Lung (tissue), 12 donors: Measurements from ENCODE around the gene PHLDB2. TPM values are rescaled to one million over a fixed set of nuclear protein-coding genes. Genes with fewer than 3 reads are reported as not detected.

Source experiments
- ATAC-seq: fragments of 200-7000 bp; cut with Tn5 transposase; one replicate; pipeline ENCODE4 v1.9.1; 2020; ENCODE audit warnings: moderate number of reproducible peaks; ENCODE audit not compliant: insufficient read depth, low FRiP score
- DNase-seq, 3 donors: peaks; one replicate each; pipeline ENCODE4 v3.0.0-alpha.2; 2013 to 2017
- H3K27ac ChIP-seq, 2 donors: one replicate each; pipeline ENCODE4 v1.5.1; 2013; ENCODE audit warnings: mild to moderate bottlenecking in 2 of 2, moderate library complexity in 2 of 2, control low read depth in 1 of 2, inconsistent platforms in 1 of 2, low read depth in 1 of 2, low read length in 1 of 2
- H3K27me3 ChIP-seq, 3 donors: one replicate each; pipeline ENCODE4 v1.5.1; 2013; ENCODE audit warnings: low read length in 2 of 3; ENCODE audit not compliant: control insufficient read depth in 3 of 3, insufficient read depth in 3 of 3
- H3K36me3 ChIP-seq, 4 donors: one replicate each; pipeline ENCODE4 v1.5.1; 2013; ENCODE audit warnings: low read length in 4 of 4, mild to moderate bottlenecking in 1 of 4, moderate library complexity in 1 of 4; ENCODE audit not compliant: control insufficient read depth in 4 of 4, insufficient read depth in 4 of 4
- H3K4me1 ChIP-seq, 5 donors: one replicate each; pipeline ENCODE4 v1.5.1; 2013; ENCODE audit warnings: low read length in 5 of 5, mild to moderate bottlenecking in 2 of 5, moderate library complexity in 1 of 5; ENCODE audit not compliant: control insufficient read depth in 5 of 5, insufficient read depth in 5 of 5
- H3K4me3 ChIP-seq: one replicate; pipeline ENCODE4 v1.5.1; 2013; ENCODE audit warnings: mild to moderate bottlenecking, control low read depth, moderate library complexity
- H3K9ac ChIP-seq, 2 donors: one replicate each; pipeline ENCODE4 v1.5.1; 2013; ENCODE audit warnings: low read length in 2 of 2, control low read depth in 1 of 2; ENCODE audit not compliant: insufficient read depth in 1 of 2
- H3K9me3 ChIP-seq, 4 donors: one replicate each; pipeline ENCODE4 v1.5.1; 2013; ENCODE audit warnings: low read length in 3 of 4, mild to moderate bottlenecking in 1 of 4, moderate library complexity in 1 of 4; ENCODE audit not compliant: control insufficient read depth in 4 of 4, insufficient read depth in 3 of 4
- WGBS, 2 donors: extraction: QIAGEN DNeasy Blood & Tissue Kit; methylation state at CpG; one replicate each; pipeline ENCODE4 v1.1.7; 2013; 5-methylcytosine and 5-hydroxymethylcytosine counted together
- polyA plus RNA-seq, 2 donors: library from polyadenylated mRNA; stranded (reverse); fragments of 200-250 nt; gene quantifications; one replicate each; pipeline ENCODE4 v1.2.1, GENCODE V29; 2013
- total RNA-seq, 2 donors: library from RNA; depleted of rRNA in 1 of 2; stranded (reverse); fragments of >200 nt in 1 of 2; gene quantifications; one replicate each; pipeline ENCODE4 v1.2.1, GENCODE V29; 2014 to 2021
- TF ChIP-seq, protein P1 (sequence below): IDR thresholded peaks from 2 replicates; pipeline ENCODE4 v1.5.1; 2012; ENCODE audit warnings: mild to moderate bottlenecking; ENCODE audit errors: control extremely low read depth, extremely low read depth
- donor health status: control.
- donor health status: control.
- donor health status: Bipolar disorder and iron deficiency.
- donor health status: healthy.
- donor health status: DM: yes; HTN: yes; CAD: no.

PHLDB2 gene
- total and polyA plus RNA-seq, 4 donors, result 14.4 to 58.1 (median 26.7) TPM

DNA sequence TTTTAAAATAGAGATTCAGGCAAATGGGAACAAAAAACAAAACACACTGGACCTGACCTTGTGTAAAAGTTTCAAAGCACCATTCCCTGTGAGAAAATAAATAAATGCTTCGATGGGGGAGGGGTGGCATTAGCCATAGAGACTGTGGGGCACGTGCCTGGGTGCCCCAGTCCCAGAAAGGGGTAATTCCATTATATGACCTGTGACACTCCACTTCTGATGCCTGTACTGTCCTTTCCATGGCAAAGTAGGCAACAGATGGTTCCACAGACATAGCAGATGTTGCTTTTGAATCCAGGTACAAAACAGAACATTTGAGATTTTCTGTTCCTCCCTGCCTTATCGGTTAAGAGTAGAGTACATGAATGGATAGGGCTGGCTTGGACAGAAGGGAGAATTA lies 3.9 kb downstream of the PHLDB2 start:
- Histone ChIP-seq H3K9ac (no peak overlapping the region), H3K4me1 (peaks cover 8 to 30% (median 13%) of the 10 kb centered on the region in 5 donors), H3K9me3 (no peaks in the 10 kb centered on the region), H3K27me3 (no peaks in the 10 kb centered on the region), H3K4me3 (no peak overlapping the region), H3K36me3 (no peaks in the 10 kb centered on the region), H3K27ac (peak overlapping the region; percentile 41 to 97)
- no peak for ATAC-seq
- TF ChIP-seq, protein P1, sequence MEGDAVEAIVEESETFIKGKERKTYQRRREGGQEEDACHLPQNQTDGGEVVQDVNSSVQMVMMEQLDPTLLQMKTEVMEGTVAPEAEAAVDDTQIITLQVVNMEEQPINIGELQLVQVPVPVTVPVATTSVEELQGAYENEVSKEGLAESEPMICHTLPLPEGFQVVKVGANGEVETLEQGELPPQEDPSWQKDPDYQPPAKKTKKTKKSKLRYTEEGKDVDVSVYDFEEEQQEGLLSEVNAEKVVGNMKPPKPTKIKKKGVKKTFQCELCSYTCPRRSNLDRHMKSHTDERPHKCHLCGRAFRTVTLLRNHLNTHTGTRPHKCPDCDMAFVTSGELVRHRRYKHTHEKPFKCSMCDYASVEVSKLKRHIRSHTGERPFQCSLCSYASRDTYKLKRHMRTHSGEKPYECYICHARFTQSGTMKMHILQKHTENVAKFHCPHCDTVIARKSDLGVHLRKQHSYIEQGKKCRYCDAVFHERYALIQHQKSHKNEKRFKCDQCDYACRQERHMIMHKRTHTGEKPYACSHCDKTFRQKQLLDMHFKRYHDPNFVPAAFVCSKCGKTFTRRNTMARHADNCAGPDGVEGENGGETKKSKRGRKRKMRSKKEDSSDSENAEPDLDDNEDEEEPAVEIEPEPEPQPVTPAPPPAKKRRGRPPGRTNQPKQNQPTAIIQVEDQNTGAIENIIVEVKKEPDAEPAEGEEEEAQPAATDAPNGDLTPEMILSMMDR, result no peak
- no peak for DNase-seq
- 82 to 93% methylated on average over 3 of the region's 3 CpGs for WGBS, 2 donors

DNA sequence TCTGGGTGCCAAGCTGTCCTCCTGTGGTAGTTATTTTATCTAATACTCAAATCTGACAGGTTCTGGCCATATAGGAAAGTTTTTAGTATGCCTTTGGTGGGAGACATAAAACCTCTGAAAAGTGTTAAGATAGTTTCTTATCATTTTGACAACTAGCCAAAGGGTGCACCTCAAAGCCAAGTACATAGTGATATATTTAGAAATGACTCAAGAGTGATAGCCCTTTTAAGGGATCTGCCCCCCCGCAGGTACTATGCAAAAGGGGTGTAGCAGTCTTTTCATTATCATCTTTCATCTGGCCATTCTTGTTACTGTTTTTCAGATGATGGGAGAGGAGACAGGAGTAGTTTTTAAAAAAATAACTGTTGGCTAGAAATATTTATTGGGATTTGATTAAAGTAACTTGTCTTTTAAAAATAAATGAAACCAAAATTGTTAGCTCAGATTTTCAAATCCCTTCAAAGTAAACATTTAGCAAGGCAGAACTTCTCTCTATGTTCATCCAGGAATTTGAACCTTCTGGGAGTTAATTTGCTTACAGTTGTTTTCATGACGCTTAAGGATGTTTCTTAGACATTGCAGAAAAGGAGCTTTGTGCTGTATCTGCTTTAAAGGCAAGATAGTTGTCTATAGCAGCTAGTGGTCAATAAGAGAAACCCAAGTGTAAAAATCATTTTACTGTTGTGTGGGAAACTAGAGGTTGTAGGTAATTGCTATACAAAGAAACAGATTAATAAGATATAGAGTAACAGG lies 5.1 kb downstream of the PHLDB2 start:
- DNase-seq, result no peak
- Histone ChIP-seq H3K9me3 (no peaks in the 10 kb centered on the region), H3K4me3 (no peak overlapping the region), H3K36me3 (no peaks in the 10 kb centered on the region), H3K9ac (no peak overlapping the region), H3K27ac (peak overlapping the region in 1 of 2 donors; percentile 97), H3K4me1 (peaks cover 8 to 24% (median 13%) of the 10 kb centered on the region in 5 donors), H3K27me3 (no peaks in the 10 kb centered on the region)
- ATAC-seq, result no peak
- 54 to 80% methylated on average over 2 of the region's 2 CpGs for WGBS, 2 donors
- TF ChIP-seq, protein P1, result no peak

DNA sequence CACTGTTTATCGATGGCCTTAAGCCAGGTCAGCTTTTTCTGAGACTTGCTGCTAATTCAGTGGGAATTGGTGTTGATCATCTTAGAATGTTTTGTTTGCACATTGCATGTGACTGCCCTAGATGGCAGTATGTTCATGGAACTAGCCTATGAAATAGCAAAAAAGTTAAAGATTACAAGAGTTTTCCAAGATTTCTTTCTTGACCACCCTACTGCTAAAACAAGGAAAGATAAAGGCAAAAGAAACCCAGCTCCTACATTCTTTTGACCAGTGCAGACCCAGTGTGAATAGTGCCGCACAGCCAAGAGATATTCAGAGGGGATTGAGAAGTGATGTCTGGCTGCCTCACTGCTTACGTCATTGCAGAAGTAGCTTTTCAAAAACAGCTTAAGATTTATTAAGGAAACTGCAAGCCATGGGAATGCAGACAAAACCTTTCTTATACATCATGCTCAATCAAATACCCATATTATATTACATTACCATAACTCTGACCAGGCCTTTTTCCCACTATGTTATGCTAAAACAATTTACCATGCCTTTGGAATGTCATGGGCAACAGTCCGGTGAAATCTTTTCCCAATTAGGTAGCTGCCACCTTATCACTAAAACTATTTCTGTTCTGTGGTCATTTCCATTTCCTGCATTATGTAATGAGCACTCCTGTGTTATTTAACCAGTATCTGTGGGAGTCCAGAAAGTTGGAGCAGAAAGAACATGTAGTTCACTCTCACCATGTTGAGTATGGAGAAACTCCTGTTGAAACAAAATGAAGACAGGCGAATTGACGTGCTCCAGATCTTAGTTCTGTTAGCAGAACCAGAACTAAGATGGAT lies 6.0 kb downstream of the PHLDB2 start:
- Histone ChIP-seq H3K9ac (no peak overlapping the region), H3K27me3 (no peaks in the 10 kb centered on the region), H3K27ac (peak overlapping the region; percentile 71 to 97), H3K36me3 (no peaks in the 10 kb centered on the region), H3K4me3 (no peak overlapping the region), H3K9me3 (no peaks in the 10 kb centered on the region), H3K4me1 (peaks cover 8 to 31% (median 15%) of the 10 kb centered on the region in 5 donors)
- ATAC-seq, result no peak
- WGBS, 2 donors, result 44 to 59% methylated on average over 6 of the region's 6 CpGs
- TF ChIP-seq, protein P1, result no peak
- peak in 2 of 3 donors; percentile 58 to 59 for DNase-seq
